HG03565 (cell line): ENCODE data around the gene PSMD8.
"Not testable (repeated sequence)": the region's sequence is repeated elsewhere in the genome, so short reads cannot be mapped to it uniquely, and the experiment has no call there.

Experiments used
- ATAC-seq: cut with Tn5 transposase; IDR thresholded peaks from one replicate; pipeline ENCODE4 v1.9.1; 2021; ENCODE audit warnings: mild to moderate bottlenecking, moderate library complexity; ENCODE audit not compliant: unreplicated experiment

PSMD8 gene

DNA sequence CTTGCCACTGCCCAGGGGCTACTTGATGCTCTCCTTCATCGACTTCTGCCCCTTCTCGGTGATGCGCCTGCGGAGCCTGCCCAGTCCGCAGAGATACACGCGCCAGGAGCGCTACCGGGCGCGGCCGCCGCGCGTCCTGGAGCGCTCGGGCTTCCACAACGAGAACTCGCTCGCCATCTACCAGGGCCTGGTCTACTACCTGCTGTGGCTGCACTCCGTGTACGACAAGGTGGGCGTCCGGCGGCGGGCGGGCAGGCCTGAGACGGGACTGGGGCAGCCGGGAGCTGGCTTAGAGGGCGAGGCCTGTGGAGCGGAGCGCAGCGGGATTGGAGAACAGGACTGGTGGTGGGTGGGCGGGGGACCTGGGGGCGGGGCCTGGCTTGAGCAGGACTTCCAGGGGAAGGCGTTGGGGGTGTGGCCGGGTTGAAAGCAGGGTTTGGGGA is 12.7 kb upstream of the PSMD8 start:
- no peak for ATAC-seq

DNA sequence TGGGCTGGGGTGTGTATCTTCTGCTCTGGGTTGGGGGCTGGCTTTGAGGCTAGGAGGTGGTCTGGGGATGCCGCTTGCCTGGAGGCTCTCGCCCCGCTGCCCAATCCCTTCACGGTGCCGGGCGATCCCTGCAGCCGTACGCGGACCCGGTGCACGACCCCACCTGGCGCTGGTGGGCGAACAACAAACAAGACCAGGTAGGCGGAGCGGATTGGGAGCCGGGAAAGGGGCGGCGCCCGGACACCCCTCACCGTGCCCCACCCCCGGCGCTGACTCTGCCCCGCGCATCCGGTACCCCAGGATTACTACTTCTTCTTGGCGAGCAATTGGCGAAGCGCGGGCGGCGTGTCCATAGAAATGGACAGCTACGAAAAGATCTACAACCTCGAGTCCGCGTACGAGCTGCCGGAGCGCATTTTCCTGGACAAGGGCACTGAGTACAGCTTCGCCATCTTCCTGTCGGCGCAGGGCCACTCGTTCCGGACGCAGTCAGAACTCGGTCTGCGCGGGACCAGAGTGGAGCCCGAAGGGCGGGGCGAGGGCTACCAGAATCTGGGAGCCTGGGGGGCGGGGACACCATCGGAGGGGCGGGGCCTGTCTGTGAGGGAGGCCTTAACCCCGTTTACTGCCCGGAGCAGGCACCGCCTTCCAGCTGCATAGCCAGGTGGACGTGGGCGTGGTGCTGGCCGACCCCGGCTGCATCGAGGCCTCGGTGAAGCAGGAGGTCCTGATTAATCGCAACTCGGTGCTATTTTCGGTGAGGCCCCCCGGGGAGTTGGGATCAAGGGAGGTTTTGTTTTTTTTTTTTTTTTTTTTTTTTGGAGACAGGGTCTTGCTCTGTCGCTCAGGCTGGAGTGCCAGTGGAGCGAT is 12.1 kb upstream of the PSMD8 start:
- ATAC-seq: no peak

DNA sequence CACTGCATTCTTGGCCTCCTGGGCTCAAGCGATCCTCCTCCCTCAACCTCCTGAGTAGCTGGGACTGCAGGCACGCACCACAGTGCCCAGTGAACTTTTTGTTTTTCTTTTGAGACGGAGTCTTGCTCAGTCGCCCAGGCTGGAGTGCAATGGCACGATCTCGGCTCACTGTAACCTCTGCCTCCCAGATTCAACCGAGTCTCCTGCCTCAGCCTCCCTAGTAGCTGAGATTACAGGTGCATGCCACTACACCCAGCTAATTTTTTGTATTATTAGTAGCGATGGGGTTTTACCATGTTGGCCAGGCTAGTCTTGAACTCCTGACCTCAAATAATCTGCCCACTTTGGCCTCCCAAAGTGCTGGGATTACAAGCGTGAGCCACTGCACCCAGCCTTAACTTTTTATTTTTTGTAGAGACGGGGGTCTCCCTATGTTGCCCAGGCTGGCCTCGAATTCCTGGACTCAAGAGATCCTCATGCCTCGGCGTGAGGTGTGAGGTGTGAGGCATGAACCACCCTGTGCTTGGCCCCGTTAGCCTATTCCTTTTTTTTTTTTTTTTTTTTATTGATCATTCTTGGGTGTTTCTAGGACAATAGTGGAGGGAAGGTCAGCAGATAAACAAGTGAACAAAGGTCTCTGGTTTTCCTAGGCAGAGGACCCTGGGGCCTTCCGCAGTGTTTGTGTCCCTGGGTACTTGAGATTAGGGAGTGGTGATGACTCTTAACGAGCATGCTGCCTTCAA is 11.3 kb upstream of the PSMD8 start:
- ATAC-seq: not testable (repeated sequence)

DNA sequence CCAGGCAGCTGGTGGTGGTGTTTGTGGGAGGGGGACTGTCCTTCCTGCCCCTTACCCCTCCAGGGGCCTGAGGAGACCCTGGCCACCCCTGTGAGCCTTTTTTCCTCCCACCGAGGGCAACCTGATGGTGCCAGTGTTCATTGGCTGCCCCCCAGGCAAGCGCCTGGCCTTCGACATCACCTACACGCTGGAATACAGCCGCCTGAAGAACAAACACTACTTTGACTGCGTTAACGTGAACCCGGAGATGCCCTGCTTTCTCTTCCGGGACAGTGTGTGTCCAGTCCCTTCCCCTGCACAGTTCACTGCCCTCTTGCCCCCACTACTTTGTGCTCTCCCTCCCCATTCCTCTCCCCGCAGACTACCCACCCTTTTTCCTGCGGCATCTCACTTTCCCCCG is 7.3 kb upstream of the PSMD8 start:
- no peak for ATAC-seq

DNA sequence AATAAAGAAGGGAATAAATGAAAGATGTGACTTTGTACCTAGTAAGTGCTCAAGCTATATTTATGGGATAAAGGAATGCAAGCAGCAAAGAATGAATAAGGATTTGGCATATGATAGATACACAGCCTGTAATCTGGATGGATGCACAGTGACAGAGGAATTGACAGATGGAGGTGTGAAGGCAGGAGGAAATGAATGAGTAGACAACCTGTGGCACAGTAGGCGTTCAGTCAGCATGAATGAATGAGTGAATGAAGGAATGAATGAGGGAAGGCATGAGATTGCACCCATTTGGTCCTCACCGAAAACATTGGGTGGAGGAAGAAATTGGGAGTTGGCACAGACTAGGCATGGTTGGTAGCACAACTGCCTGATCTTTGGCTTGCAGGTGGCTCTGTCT is 4.8 kb upstream of the PSMD8 start:
- no peak for ATAC-seq

DNA sequence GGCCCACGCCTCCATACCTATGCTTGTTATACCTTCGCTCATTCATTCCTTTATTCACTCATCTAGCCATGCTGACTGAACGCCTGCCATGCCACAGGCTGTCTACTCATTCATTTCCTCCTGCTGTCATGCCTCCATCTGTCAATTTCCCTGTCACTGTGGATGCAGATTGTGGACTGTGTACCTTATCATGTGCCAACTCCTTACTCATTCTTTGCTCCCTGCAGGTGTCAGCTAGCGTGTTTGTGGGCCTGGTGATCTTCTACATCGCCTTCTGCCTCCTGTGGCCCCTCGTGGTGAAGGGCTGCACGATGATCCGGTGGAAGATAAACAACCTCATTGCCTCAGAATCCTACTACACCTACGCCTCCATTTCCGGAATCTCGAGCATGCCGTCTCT is 4.1 kb upstream of the PSMD8 start:
- no peak for ATAC-seq

DNA sequence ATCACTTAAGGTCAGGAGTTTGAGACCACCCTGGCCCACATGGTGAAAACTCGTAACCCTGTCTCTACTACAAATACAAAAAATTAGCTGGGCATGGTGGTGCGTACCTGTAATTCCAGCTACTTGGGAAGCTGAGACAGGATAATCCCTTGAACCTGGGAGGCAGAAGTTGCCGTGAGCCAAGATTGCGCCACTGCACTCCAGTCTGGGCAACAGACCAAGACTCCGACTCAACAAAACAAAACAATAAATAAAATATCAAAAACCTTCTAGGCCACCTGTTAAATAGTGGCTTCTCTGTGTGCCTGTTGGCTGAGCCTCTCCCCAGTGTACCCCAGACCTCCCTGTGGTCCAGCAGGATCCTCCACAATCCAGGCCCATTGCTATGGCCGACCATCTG is 3.3 kb upstream of the PSMD8 start:
- ATAC-seq: no peak

DNA sequence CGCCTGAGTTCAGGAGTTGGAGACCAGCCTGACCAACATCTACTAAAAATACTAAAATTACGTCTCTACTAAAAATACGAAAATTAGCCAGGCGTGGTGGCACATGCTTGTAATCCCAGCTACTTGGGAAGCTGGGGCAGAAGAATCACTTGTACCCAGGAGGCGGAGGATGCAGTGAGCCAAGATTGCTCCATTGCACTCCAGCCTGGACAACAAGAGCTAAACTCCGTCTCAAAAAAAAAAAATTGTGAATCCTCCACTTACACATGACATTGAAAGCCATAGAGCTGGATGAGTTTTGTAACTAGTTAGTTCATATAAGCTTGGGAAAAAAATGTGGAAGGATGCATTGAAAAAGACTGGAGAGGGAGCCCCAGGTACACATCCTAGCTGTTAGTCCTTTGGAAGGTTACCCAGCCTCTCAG is 452 bp upstream of the PSMD8 start:
- ATAC-seq: no peak

DNA sequence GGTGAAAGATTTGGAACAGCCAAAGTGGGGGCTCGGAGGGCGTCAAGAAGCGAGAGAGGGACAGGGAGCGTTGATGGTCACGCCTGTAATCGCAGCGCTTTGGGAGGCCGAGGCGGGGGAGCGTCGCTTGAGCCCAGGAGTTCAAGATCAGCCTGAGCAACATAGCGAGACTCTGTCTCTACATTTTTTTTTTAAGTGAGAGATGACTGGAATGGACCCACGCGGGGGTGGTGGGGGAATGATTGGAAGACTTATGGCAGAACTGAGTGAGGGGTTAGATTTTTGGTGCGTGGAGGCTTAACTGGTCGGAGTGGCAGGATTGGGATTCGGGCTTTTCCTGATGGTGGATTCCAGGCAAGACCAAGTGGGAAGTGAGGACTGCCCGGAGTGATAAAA is 725 bp downstream of the PSMD8 start:
- ATAC-seq: no peak

DNA sequence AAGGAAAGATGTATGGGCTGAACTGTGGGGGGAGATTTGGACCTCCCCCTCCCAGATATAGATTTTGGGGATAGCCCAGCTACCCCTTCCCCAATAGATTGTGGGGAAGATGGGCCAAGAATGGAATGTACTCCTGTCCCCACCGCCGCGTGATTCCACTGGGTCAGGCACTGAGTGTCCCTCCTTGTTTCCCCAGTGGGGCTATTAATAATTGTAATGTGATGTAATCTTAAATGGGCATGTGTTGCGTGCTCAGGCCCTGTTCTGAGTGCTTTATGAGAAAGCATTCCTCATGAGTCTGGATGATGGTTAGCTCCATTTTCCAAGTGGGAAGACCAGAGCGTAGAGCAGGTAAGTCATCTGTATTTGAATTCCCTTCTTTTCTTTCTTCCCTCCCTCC is 1.4 kb downstream of the PSMD8 start:
- ATAC-seq: no peak

DNA sequence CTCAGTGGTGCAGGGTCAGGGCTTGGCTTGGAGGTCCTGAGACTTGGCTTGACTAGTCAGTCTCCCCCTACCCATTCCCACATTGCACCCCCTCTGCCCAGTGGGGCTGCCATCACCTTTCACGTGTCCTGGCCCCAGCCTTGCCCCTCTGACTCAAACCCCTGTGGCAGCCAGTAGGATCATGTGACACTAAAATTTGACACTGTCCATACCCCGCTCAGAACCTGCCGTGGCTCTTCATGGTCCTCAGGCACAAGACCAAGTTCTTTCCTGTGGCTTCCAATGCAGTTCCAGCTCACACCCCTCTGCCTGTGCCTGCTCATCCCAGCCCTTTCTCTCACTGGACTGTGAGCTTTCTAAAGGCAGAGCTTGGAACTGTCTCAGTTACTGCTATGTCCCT is 2.2 kb downstream of the PSMD8 start:
- ATAC-seq: no peak

DNA sequence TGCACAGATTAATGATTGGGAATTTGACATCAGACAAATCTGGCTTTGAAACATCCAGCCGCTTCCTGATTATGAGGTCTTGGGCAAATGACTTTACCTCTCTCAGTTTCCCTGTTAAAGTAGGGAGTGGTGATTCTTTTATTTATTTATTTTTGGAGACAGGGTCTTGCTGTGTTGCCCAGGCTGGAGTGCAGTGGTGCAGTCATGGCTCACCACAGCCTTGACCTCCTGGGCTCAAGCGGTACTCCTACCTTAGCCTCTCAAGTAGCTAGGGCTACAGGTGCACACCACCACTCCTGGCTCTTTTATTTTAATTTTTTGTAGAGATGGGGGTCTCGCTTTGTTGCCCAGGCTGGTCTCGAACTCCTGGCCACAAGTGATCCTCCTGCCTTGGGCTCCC is 2.7 kb downstream of the PSMD8 start:
- ATAC-seq: no peak

DNA sequence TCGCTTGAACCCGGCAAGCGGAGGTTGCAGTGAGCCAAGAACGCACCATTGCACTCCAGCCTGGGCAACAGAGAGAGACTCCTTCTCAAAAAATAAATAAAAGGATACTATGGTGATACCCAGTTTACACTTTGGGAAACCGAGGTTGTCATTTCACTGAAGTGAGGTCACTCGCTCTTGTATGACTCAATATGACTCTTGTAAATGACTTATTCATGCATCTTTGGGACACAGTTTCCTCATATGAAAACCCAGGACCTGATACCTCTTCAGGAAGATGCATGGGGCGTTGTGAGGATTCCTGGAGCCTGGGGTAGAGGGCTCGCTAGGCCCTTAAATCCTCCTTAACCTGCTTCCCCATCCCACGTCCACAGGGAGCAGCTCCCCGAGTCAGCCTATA is 4.5 kb downstream of the PSMD8 start:
- ATAC-seq: no peak

DNA sequence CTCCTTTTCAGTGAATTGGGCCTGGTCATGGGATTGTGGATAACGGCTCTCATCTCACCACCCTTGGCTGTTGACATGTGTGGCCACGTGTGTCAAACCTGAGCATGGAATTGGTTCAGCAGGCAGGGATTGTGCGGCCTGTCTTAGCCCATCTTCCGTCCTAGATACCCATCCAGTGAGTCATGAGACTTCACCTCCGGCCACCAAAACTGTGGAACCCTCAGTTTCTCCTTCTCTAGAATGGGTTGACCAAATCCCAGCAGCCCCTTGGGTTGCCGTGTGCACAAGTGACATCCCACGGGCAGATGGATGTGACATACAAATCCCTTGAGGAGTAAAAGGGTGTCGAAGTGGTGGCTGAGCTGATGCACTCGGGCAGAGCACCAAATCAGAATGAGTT is 6.8 kb downstream of the PSMD8 start:
- ATAC-seq: no peak

DNA sequence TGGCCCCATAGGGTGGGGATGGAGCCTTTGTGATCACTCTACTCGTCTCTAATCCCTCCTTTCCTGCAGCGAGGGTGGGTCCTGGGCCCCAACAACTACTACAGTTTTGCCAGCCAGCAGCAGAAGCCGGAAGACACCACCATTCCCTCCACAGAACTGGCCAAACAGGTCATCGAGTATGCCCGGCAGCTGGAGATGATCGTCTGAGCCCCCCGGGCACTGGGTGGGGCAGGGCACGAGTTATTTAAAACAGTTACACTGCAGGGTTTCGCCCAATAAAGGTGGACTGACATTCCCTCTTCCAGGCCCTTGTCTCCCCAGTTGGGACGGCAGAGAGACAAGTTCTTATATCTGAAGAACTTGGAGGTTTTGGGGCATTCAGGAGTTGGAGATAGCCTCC is 8.8 kb downstream of the PSMD8 start:
- ATAC-seq: no peak

DNA sequence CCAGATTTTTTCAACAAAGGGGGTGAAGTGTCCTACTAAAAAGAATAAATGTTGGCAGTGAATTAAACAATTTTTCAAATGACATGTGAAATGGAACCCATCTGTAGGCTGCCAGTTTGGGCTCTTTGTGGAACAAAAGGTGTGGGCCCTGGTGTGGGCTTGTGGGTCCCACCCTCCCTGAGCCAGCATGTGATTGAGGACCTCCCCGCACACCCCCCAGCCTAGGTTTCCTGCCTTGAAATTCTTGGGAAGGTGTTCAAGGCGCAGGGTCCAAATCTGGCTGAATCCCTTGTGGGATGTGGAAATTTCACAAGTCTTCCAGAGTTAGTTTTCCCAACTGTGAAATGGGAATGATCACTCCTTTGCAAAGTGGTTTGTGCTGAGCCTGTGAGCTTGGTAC is 9.4 kb downstream of the PSMD8 start:
- ATAC-seq: no peak

DNA sequence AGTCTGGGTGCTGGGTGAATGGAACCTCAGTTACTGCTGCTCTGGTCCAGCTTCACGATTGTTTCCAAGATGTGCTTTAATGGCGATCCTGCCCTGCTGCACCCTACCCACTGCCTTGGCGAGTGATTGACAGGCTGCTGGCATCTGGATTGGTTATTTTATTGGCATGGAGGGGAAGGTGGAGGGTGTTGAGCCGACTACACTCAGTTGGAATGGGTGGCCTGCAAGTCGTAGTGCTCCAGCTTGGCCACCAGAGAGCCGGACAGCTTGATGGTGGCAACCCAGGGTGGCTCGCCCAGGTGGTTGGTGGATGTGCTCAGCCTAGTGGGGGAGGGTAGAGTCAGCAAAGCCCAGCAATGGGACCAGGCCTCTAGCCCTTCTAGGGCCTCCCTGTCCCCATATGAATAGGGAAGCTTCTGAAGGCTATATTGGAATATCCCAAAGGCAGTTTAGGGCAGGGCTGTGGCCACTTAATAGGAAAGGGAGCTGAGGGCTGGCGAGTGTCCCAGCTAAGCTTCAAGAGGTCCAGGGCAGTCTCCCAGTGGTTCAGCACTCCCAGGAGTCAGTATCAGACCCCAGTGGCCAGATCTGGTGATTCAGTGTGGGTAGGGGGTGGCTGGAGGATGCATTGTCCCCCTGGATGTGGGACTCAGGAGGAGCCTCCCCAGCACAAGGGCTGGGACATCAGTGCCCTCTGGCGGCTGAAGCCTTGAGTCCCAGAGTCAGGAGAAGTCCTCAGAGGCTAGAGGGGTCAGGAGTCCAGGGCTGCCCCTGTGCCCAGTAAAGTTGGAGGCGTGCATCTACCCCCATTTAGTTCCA is 10.0 kb downstream of the PSMD8 start:
- no peak for ATAC-seq

DNA sequence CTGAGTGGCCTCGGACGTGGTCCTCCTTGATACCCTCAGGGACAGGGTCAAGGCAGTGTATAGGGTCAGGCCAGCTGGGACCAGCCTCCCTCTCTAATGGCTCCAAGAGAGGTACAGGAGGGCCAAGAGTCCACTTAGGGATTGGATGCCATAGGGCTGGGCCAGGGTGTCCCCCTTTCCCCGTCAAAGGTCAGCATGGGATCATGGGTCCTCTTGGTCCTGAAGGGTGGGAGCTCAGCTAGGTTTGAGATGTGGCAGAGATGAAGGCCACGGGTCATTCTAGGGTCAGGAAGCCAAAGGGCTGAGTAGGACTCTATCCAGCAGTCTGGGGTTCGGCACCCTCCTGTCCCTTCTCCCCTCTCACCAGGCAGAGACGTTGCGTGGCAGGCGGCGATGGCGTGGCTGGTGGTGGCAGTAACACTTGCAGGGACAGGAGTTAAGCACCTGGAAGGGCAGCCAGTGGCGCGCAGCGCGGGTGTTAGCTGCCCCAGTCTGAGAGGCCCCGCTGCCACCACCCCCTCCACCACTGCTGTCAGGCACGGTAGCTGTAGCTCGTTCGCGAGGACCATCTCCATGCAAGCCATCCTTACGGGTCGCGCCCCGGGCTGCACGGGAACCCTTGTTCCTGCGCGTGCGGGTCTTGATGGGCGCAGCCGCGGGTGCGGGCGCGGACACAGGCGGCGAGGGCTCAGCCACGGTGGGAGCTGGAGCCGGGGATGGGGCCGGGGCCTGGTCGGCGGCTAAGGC is 10.9 kb downstream of the PSMD8 start:
- ATAC-seq: no peak

DNA sequence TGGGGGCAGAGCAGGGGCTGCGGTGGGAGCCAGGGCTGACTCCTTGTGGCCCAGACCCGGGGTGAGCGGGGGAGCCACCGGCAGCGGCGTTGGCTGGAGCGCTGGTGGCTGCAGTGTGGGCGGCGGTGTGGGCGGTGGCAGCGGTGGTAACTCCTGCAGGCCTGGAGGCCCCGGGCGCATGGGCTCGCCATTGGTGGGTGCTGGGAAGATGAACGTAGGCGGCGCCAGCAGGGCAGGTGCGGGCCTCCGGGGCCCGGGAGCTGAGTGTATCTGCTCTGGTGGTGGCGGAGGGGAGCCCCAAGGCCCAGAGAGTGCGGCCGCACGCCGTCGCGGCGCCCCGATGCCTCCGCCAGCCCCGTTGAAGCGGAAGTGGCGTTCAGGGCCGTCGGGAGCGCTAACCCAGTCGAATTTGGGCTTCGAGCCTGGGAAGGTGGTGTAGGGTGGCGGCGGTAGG is 11.5 kb downstream of the PSMD8 start:
- no peak for ATAC-seq

DNA sequence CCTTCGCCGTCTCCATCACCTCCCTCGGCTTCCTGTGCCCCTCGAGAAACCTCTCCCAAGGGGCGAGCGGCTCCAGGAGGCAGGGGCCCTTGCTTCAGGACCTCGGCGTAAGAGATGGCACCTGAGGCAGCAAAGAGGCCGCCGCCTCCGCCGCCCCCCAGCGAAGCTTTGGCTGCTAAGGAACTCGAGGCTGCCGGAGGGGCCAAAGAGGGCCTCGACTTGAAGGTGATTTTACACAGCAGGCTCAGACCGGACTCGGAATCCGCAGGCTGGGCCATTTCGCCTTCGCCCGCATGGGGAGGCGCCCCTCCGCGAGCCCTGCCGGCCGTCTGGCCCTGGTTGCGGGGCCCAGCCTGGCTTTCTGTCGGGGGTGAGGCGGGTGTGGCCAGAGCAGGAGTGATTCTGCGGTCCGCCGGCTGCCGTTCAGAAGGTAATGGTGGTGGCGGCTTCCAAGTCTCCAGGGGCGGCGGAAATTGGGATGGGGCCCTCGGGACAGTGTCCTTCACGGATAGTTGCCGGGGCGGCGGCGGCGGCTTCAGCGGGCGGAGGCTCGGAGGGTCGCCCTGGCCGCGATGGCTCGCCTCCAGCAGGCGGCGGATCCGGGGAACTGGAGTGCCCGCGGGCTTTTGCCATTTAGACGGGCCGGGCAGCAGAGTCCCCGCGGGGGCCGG is 12.1 kb downstream of the PSMD8 start:
- no peak for ATAC-seq
